H9 (cell line): ENCODE data around the gene PKN3. TPM values are rescaled to one million over a fixed set of nuclear protein-coding genes. Genes with fewer than 3 reads are reported as not detected.
A peak's percentile ranks its signal among the peaks of the same experiment; 100 is the strongest.

Experiments used
- DNase-seq: peaks from one replicate; pipeline ENCODE4 v3.0.0-alpha.2; 2017
- H2AFZ ChIP-seq: one replicate; pipeline ENCODE4 v1.6.1; 2013; ENCODE audit warnings: mild to moderate bottlenecking, low read length, control low read depth, moderate library complexity
- H2AK5ac ChIP-seq: 2 replicates; pipeline ENCODE4 v1.6.1; 2013; ENCODE audit warnings: low read length, control low read depth, mixed read lengths; ENCODE audit not compliant: insufficient read length
- H2BK120ac ChIP-seq: one replicate; pipeline ENCODE4 v1.6.1; 2013; ENCODE audit warnings: low read depth, mild to moderate bottlenecking, low read length, control low read depth, inconsistent platforms; ENCODE audit not compliant: poor library complexity, severe bottlenecking
- H2BK12ac ChIP-seq: 2 replicates; pipeline ENCODE4 v1.6.1; 2013; ENCODE audit warnings: low read length, control low read depth, mixed read lengths, low read depth; ENCODE audit not compliant: insufficient read length
- H2BK15ac ChIP-seq: 2 replicates; pipeline ENCODE4 v1.6.1; 2013; ENCODE audit warnings: low read depth, low read length, control low read depth
- H2BK20ac ChIP-seq: one replicate; pipeline ENCODE4 v1.6.1; 2013; ENCODE audit warnings: low read depth, mild to moderate bottlenecking, low read length, control low read depth, inconsistent platforms; ENCODE audit not compliant: poor library complexity, severe bottlenecking
- H2BK5ac ChIP-seq: 2 replicates; pipeline ENCODE4 v1.6.1; 2013; ENCODE audit warnings: low read length, control low read depth, mixed read lengths; ENCODE audit not compliant: insufficient read length
- H3K14ac ChIP-seq: 2 replicates; pipeline ENCODE4 v1.6.1; 2013; ENCODE audit warnings: low read length, control low read depth; ENCODE audit not compliant: insufficient read depth
- H3K18ac ChIP-seq: 2 replicates; pipeline ENCODE4 v1.6.1; 2013; ENCODE audit warnings: low read depth, mild to moderate bottlenecking, mixed read lengths, low read length, control low read depth; ENCODE audit not compliant: insufficient read length
- H3K23ac ChIP-seq: 2 replicates; pipeline ENCODE4 v1.6.1; 2013; ENCODE audit warnings: low read length, control low read depth, mixed read lengths, low read depth; ENCODE audit not compliant: insufficient read length
- H3K23me2 ChIP-seq: 2 replicates; pipeline ENCODE4 v1.6.1; 2013; ENCODE audit warnings: low read depth, mild to moderate bottlenecking, mixed read lengths, low read length, control low read depth; ENCODE audit not compliant: insufficient read length, poor library complexity, severe bottlenecking
- H3K27ac ChIP-seq: 2 replicates; pipeline ENCODE4 v1.5.1; 2013; ENCODE audit warnings: low read length, control low read depth, mixed read lengths, low read depth; ENCODE audit not compliant: insufficient read length
- H3K27me3 ChIP-seq: 2 replicates; pipeline ENCODE4 v1.6.1; 2013; ENCODE audit warnings: low read length, control low read depth, inconsistent platforms; ENCODE audit not compliant: insufficient read depth
- H3K4ac ChIP-seq: 2 replicates; pipeline ENCODE4 v1.6.1; 2013; ENCODE audit warnings: low read depth, mild to moderate bottlenecking, control low read depth, inconsistent platforms, low read length, moderate library complexity
- H3K4me1 ChIP-seq: 2 replicates; pipeline ENCODE4 v1.6.1; 2013; ENCODE audit warnings: low read length, control low read depth, inconsistent platforms; ENCODE audit not compliant: insufficient read depth
- H3K4me2 ChIP-seq: 2 replicates; pipeline ENCODE4 v1.6.1; 2013; ENCODE audit warnings: low read length, control low read depth, mixed read lengths; ENCODE audit not compliant: insufficient read length, insufficient read depth
- H3K56ac ChIP-seq: 2 replicates; pipeline ENCODE4 v1.6.1; 2013; ENCODE audit warnings: low read depth, mild to moderate bottlenecking, mixed read lengths, low read length, control low read depth; ENCODE audit not compliant: insufficient read length
- H3K79me1 ChIP-seq: 2 replicates; pipeline ENCODE4 v1.6.1; 2013; ENCODE audit warnings: low read depth, mild to moderate bottlenecking, moderate library complexity, low read length, control low read depth, inconsistent platforms; ENCODE audit not compliant: insufficient read depth, poor library complexity, severe bottlenecking
- H3K79me2 ChIP-seq: 2 replicates; pipeline ENCODE4 v1.6.1; 2013; ENCODE audit warnings: low read length, control low read depth, inconsistent platforms; ENCODE audit not compliant: insufficient read depth
- H3K9ac ChIP-seq: 2 replicates; pipeline ENCODE4 v1.6.1; 2013; ENCODE audit warnings: low read length, control low read depth, mixed read lengths; ENCODE audit not compliant: insufficient read length; ENCODE audit errors: extremely low read depth
- H3K9me3 ChIP-seq: one replicate; pipeline ENCODE4 v1.6.1; 2013; ENCODE audit warnings: low read depth, low read length, inconsistent platforms; ENCODE audit not compliant: control insufficient read depth
- H3T11ph ChIP-seq: one replicate; pipeline ENCODE4 v1.6.1; 2013; ENCODE audit warnings: mild to moderate bottlenecking, low read length, control low read depth, inconsistent platforms
- H4K20me1 ChIP-seq: one replicate; pipeline ENCODE4 v1.6.1; 2013; ENCODE audit not compliant: control insufficient read depth, insufficient read length, insufficient read depth
- H4K5ac ChIP-seq: 2 replicates; pipeline ENCODE4 v1.6.1; 2013; ENCODE audit warnings: low read depth, mild to moderate bottlenecking, mixed read lengths, low read length, control low read depth; ENCODE audit not compliant: insufficient read length
- H4K8ac ChIP-seq: replicated peaks from 2 replicates; pipeline ENCODE4 v1.6.1; 2013; ENCODE audit warnings: low read length, control low read depth, mixed read lengths, low read depth; ENCODE audit not compliant: insufficient read length
- H4K91ac ChIP-seq: 2 replicates; pipeline ENCODE4 v1.6.1; 2013; ENCODE audit warnings: low read depth, mild to moderate bottlenecking, moderate library complexity, mixed read lengths, low read length, control low read depth; ENCODE audit not compliant: insufficient read length
- H3K27ac Mint-ChIP-seq, 3 experiments: 2 replicates in 2 of 3; 3 replicates in 1 of 3; pipeline ENCODE4 v1.8.0; 2020 to 2021; ENCODE audit warnings: mixed read lengths in 3 of 3, mild to moderate bottlenecking in 1 of 3, moderate library complexity in 1 of 3
- H3K27me3 Mint-ChIP-seq: 2 replicates; pipeline ENCODE4 v1.8.0; 2021; ENCODE audit warnings: low read depth, mild to moderate bottlenecking, moderate library complexity, mixed read lengths
- H3K36me3 Mint-ChIP-seq, 3 experiments: 2 replicates in 2 of 3; 3 replicates in 1 of 3; pipeline ENCODE4 v1.8.0; 2020 to 2021; ENCODE audit warnings: low read depth in 3 of 3, mixed read lengths in 3 of 3; ENCODE audit not compliant: insufficient read depth in 1 of 3
- H3K4me1 Mint-ChIP-seq, 2 experiments: 2 replicates each; pipeline ENCODE4 v1.8.0; 2020; ENCODE audit warnings: mixed read lengths in 2 of 2
- H3K4me3 Mint-ChIP-seq, 2 experiments: 2 replicates in 1 of 2; 3 replicates in 1 of 2; pipeline ENCODE4 v1.8.0; 2020 to 2021; ENCODE audit warnings: mild to moderate bottlenecking in 2 of 2, mixed read lengths in 2 of 2, moderate library complexity in 1 of 2
- H3K9me3 Mint-ChIP-seq, 2 experiments: 2 replicates in 1 of 2; 3 replicates in 1 of 2; pipeline ENCODE4 v1.8.0; 2020; ENCODE audit warnings: mild to moderate bottlenecking in 2 of 2, mixed read lengths in 2 of 2, moderate library complexity in 1 of 2
- CTCF ChIP-seq: fragments of 200-600 bp; sonication (generic); conservative IDR thresholded peaks from 3 replicates; pipeline ENCODE4 v1.8.0; 2021; ENCODE audit warnings: antibody characterized with exemption, mild to moderate bottlenecking
- WGBS: extraction: QIAGEN DNeasy Blood & Tissue Kit; methylation state at CpG from one replicate; pipeline ENCODE4 v1.1.7; 2013; ENCODE audit warnings: missing lambda C conversion rate, low lambda C conversion rate, mixed read lengths; ENCODE audit not compliant: insufficient read length; ENCODE audit errors: extremely low coverage; 5-methylcytosine and 5-hydroxymethylcytosine counted together
- total RNA-seq: library from RNA; stranded (reverse); gene quantifications from 2 replicates; pipeline ENCODE4 v1.2.1, GENCODE V29; 2021

The PKN3 gene
- total RNA-seq, 1 experiment from 2014 or later = 25.0 TPM

- H3K79me2 ChIP-seq = peaks cover 40% of the 10 kb centered on the region
- H3K9me3 ChIP-seq = no peaks in the 10 kb centered on the region
- H3K14ac ChIP-seq = no peak overlapping the region
- H3K27me3 ChIP-seq = no peaks in the 10 kb centered on the region
- H3K56ac ChIP-seq = no peak overlapping the region
- no peak overlapping the region for H4K8ac ChIP-seq
- Mint-ChIP-seq H3K4me3 (peak overlapping the region; percentile 60 to 76), H3K27me3 (no peaks in the 10 kb centered on the region), H3K27ac (no peak overlapping the region), H3K4me1 (peaks cover 48 to 56% of the 10 kb centered on the region in 2 experiments), H3K36me3 (peaks cover 59 to 73% (median 61%) of the 10 kb centered on the region in 3 experiments), H3K9me3 (peaks cover 3 to 5% of the 10 kb centered on the region in 2 experiments; a peak in 3 of 5 replicates)
- no peaks in the 10 kb centered on the region for H3K79me1 ChIP-seq
- TF ChIP-seq CTCF = no peak
- H3T11ph ChIP-seq = no peak overlapping the region
- no peak overlapping the region for H4K91ac ChIP-seq
- peak; percentile 33 for DNase-seq
- no peak overlapping the region for H3K18ac ChIP-seq
- H3K27ac ChIP-seq = no peak overlapping the region
- no peak overlapping the region for H2BK15ac ChIP-seq
- no peak overlapping the region for H3K23ac ChIP-seq
- H3K9ac ChIP-seq = peak overlapping the region; percentile 60
- no peaks in the 10 kb centered on the region for H4K20me1 ChIP-seq
- peaks cover 4% of the 10 kb centered on the region; the same call in 1 of the 2 replicates for H3K4me1 ChIP-seq
- no peak overlapping the region for H2BK120ac ChIP-seq
- no peak overlapping the region for H2BK12ac ChIP-seq
- H3K4me2 ChIP-seq = no peak overlapping the region
- H4K5ac ChIP-seq = no peak overlapping the region
- no peak overlapping the region for H2BK5ac ChIP-seq
- H3K4ac ChIP-seq = no peak overlapping the region
- peaks cover 18% of the 10 kb centered on the region for H3K23me2 ChIP-seq
- no peak overlapping the region for H2AK5ac ChIP-seq
- no CpG with 5 or more reads among the region's 80 CpGs for WGBS
- no peak overlapping the region for H2BK20ac ChIP-seq
- no peak overlapping the region for H2AFZ ChIP-seq
These were observed 13.0 kb upstream of the PKN3 start for GRCh38 chr9:128689293-128689774.
